Kidney (tissue), 14 donors: Measurements from ENCODE around the gene SMIM22. TPM values are rescaled to one million over a fixed set of nuclear protein-coding genes. Genes with fewer than 3 reads are reported as not detected.

ENCODE experiments used
- DNase-seq, 5 donors: peaks; one replicate each; pipeline ENCODE4 v3.0.0-alpha.2; 2013 to 2020
- FAIRE-seq: peaks from 2 replicates; lab custom pipeline; 2012; peaks lifted over from hg19 to GRCh38; lab: Jason Lieb, UNC
- H3K27ac ChIP-seq, 2 donors: one replicate each; pipeline ENCODE4 v1.7.0; 2013; ENCODE audit warnings: low read depth in 2 of 2, low read length in 2 of 2, inconsistent platforms in 1 of 2
- H3K27me3 ChIP-seq: one replicate; pipeline ENCODE4 v1.7.1; 2013; ENCODE audit warnings: low read length, inconsistent platforms; ENCODE audit not compliant: control insufficient read depth, insufficient read depth
- H3K36me3 ChIP-seq, 3 donors: one replicate each; pipeline versions ENCODE4 v1.7.0 to v1.7.1; 2013; ENCODE audit warnings: low read length in 3 of 3, control low read depth in 1 of 3, inconsistent platforms in 1 of 3; ENCODE audit not compliant: insufficient read depth in 3 of 3, control insufficient read depth in 2 of 3
- H3K4me1 ChIP-seq, 3 donors: one replicate each; pipeline versions ENCODE4 v1.7.0 to v1.7.1; 2013; ENCODE audit warnings: low read length in 3 of 3, inconsistent platforms in 1 of 3, low read depth in 1 of 3; ENCODE audit not compliant: control insufficient read depth in 2 of 3, insufficient read depth in 2 of 3
- H3K4me3 ChIP-seq, 3 donors: one replicate each; pipeline versions ENCODE4 v1.7.0 to v1.8.1; 2013; ENCODE audit warnings: low read length in 3 of 3, control low read depth in 1 of 3, inconsistent platforms in 1 of 3
- H3K9ac ChIP-seq, 3 donors: one replicate each; pipeline versions ENCODE4 v1.7.0 to v1.7.1; 2013; ENCODE audit warnings: low read length in 3 of 3, control low read depth in 1 of 3, inconsistent platforms in 1 of 3
- H3K9me3 ChIP-seq, 3 donors: one replicate each; pipeline versions ENCODE4 v1.7.0 to v1.7.1; 2013; ENCODE audit warnings: low read length in 3 of 3, control low read depth in 1 of 3, inconsistent platforms in 1 of 3; ENCODE audit not compliant: control insufficient read depth in 2 of 3, insufficient read depth in 1 of 3
- intact Hi-C: fragments of 100-400 bp; cut with DNase I; formaldehyde crosslinking; loops from one replicate; pipeline ENCODE4 v1.11.1; 2022
- polyA plus RNA-seq: library from polyadenylated mRNA; stranded (reverse); fragments of 350-450 nt; fragmentation: Illumina TruSeq; extraction: RNeasy Lipid Tissue Mini Kit (QIAGEN cat#74804); gene quantifications from one replicate; pipeline ENCODE4 v1.2.3, GENCODE V29; 2014; ENCODE audit warnings: low read depth, low replicate concordance; ENCODE audit not compliant: insufficient read depth
- total RNA-seq: library from RNA; stranded (reverse); fragmentation: NEBNext Ultra II Directional; extraction: Animal tissue kit (Norgen Biotek cat#: 25700); gene quantifications from one replicate; pipeline ENCODE4 v1.2.1, GENCODE V29; 2021
- TF ChIP-seq, protein P1 (sequence below): IDR thresholded peaks from 3 replicates; pipeline ENCODE4 v1.5.1; 2012; ENCODE audit warnings: mild to moderate bottlenecking, moderate library complexity, borderline replicate concordance; ENCODE audit not compliant: insufficient read depth; ENCODE audit errors: extremely low read depth
- donor health status: control.
- donor health status: control.
- donor health status: control.
- donor health status: control.
- donor health status: control.
- donor health status: DM: yes; HTN: yes; CAD: no.
- donor health status: Normal renal cell carcinoma (clear cell type).

SMIM22 gene
- total and polyA plus RNA-seq, 2 donors from 2014 or later, result 36.5 to 74.2 TPM

DNA sequence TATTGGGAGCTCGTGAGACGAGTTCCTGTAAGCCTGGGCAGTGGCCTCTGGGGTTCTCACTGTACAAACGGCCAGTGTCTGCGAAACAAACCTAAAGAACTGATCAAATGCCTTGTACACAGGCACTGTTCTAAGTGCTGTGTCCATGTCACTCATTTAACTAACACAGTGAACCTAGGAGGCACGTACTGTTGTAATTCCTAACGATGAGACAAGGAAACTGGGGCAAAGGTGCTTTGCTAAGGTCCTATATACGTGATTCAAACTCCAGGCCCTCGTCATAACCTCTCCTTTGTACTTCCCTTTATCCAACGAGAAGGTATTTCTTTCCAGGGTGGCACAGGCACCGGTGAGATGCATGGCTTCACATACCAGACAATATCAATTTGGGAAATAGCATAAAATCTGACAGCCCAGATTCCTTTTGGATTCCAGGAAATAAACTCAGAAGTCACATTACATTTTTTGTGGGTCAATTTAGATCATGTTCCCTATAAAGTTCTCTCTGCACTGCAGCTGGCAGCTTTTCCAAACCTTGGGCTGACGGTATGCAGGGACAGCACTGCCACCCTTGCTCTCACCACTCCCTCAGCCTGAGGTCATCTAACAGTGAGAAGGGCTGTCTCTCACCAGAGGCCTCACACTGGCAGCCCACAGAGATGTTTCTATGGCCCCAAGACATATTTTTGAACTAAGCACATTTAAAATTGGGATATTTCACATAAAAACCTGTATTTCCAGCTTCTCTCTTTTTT, 33.6 kb downstream of the SMIM22 start:
- TF ChIP-seq, protein P1, sequence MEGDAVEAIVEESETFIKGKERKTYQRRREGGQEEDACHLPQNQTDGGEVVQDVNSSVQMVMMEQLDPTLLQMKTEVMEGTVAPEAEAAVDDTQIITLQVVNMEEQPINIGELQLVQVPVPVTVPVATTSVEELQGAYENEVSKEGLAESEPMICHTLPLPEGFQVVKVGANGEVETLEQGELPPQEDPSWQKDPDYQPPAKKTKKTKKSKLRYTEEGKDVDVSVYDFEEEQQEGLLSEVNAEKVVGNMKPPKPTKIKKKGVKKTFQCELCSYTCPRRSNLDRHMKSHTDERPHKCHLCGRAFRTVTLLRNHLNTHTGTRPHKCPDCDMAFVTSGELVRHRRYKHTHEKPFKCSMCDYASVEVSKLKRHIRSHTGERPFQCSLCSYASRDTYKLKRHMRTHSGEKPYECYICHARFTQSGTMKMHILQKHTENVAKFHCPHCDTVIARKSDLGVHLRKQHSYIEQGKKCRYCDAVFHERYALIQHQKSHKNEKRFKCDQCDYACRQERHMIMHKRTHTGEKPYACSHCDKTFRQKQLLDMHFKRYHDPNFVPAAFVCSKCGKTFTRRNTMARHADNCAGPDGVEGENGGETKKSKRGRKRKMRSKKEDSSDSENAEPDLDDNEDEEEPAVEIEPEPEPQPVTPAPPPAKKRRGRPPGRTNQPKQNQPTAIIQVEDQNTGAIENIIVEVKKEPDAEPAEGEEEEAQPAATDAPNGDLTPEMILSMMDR, result no peak
- Histone ChIP-seq H3K27me3 (no peaks in the 10 kb centered on the region), H3K4me1 (no peaks in the 10 kb centered on the region), H3K36me3 (peaks cover 6 to 68% (median 41%) of the 10 kb centered on the region in 3 donors), H3K4me3 (no peak overlapping the region), H3K9me3 (no peaks in the 10 kb centered on the region), H3K27ac (no peak overlapping the region), H3K9ac (no peak overlapping the region)
- DNase-seq (no peak), FAIRE-seq (no peak)
- intact Hi-C loops, result no loop called here

DNA sequence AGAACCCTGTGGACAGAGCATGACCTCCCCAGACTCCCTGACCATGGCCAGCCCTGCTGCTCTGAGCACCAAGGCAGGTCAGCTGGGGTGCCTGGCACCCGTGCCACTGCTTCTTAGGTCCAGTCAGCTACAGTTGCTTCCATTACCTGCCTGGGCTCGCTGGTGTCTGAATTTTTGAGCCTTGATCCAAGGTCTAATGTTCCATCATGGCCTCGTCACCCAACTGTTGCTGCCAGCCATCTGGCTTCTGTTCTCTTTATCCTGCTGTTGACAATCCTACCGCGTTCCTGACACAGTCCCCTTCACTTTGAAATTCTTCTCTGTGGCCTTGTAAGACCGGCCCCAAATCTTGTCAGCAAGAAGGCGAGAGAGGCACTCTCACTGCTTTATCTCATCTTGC, 35.2 kb downstream of the SMIM22 start:
- Histone ChIP-seq H3K27me3 (no peaks in the 10 kb centered on the region), H3K4me3 (no peak overlapping the region), H3K9me3 (no peaks in the 10 kb centered on the region), H3K36me3 (peaks cover 6 to 58% (median 37%) of the 10 kb centered on the region in 3 donors), H3K4me1 (no peaks in the 10 kb centered on the region), H3K27ac (no peak overlapping the region), H3K9ac (no peak overlapping the region)
- intact Hi-C loops, result no loop called here
- DNase-seq (no peak), FAIRE-seq (no peak)
- TF ChIP-seq, protein P1, result no peak

DNA sequence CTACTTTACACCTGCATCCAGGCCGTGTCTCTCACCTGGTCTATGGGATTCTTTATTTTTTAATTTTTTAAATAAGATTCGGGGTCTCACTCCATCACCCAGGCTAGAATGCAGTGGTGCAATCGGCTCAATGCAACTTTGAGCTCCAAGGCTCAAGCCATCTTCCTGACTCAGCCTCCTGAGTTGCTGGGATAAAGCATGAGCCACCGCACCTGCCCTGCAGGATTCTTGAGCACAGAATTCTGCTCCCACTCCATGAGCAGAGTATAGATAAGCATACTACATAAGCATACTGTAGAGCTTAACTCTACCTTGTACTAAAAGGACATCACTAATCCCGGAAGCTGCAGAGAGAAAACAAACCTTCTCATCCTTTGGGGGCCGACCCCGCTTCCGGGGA, 36.4 kb downstream of the SMIM22 start:
- H3K4me3 ChIP-seq, result no peak overlapping the region
- H3K27ac ChIP-seq, result no peak overlapping the region
- TF ChIP-seq, protein P1, result no peak
- H3K27me3 ChIP-seq, result no peaks in the 10 kb centered on the region
- intact Hi-C loops, result no loop called here
- no peak overlapping the region for H3K9ac ChIP-seq
- DNase-seq (no peak), FAIRE-seq (no peak)
- H3K4me1 ChIP-seq, result no peaks in the 10 kb centered on the region
- peaks cover 8 to 60% (median 43%) of the 10 kb centered on the region in 3 donors for H3K36me3 ChIP-seq
- H3K9me3 ChIP-seq, result no peaks in the 10 kb centered on the region
